SJSA1 (cell line): ENCODE results near the gene AGER. TPM values are rescaled to one million over a fixed set of nuclear protein-coding genes. Genes with fewer than 3 reads are reported as not detected.
"Not testable (repeated sequence)": the region's sequence is repeated elsewhere in the genome, so short reads cannot be mapped to it uniquely, and the experiment has no call there.

ENCODE experiments used
- DNase-seq, 2 experiments: peaks; one replicate each; pipeline ENCODE4 v3.0.0-alpha.2; 2015 to 2020; ENCODE audit warnings: low spot score in 2 of 2, low read depth in 1 of 2
- H3K27ac ChIP-seq: fragments of 250-450 bp; sonication (Bioruptor Pico); 2 replicates; pipeline ENCODE4 v1.5.1; 2020; ENCODE audit warnings: mild to moderate bottlenecking, moderate library complexity
- H3K27me3 ChIP-seq: fragments of 250-450 bp; sonication (Bioruptor Pico); replicated peaks from 2 replicates; pipeline ENCODE4 v1.5.1; 2020; ENCODE audit warnings: mild to moderate bottlenecking, moderate library complexity
- H3K36me3 ChIP-seq: fragments of 250-450 bp; sonication (Bioruptor Pico); 2 replicates; pipeline ENCODE4 v1.5.1; 2020; ENCODE audit warnings: mild to moderate bottlenecking
- H3K4me1 ChIP-seq: fragments of 250-450 bp; sonication (Bioruptor Pico); replicated peaks from 2 replicates; pipeline ENCODE4 v1.6.1; 2021; ENCODE audit warnings: mild to moderate bottlenecking
- H3K4me3 ChIP-seq: fragments of 250-450 bp; sonication (Bioruptor Pico); 2 replicates; pipeline ENCODE4 v1.5.1; 2020; ENCODE audit warnings: mild to moderate bottlenecking
- H3K9me3 ChIP-seq: fragments of 250-450 bp; sonication (Bioruptor Pico); replicated peaks from 2 replicates; pipeline ENCODE4 v1.5.1; 2020; ENCODE audit warnings: mild to moderate bottlenecking
- total RNA-seq: library from RNA; depleted of rRNA; stranded (reverse); fragments of >200 nt; shearing (Covaris generic); gene quantifications from 2 replicates; pipeline ENCODE4 v1.2.3, GENCODE V29; 2014

AGER gene
- total RNA-seq, 1 experiment from 2014 or later: 0.76 TPM

GRCh38 chr6:32187009-32187709 is 3.1 kb upstream of the AGER start:
- no peaks in the 10 kb centered on the region for H3K9me3 ChIP-seq
- DNase-seq: no peak
- H3K27me3 ChIP-seq: no peaks in the 10 kb centered on the region
- peaks cover 49% of the 10 kb centered on the region for H3K36me3 ChIP-seq
- H3K27ac ChIP-seq: no peak overlapping the region
- peaks cover 31% of the 10 kb centered on the region for H3K4me1 ChIP-seq
- H3K4me3 ChIP-seq: no peak overlapping the region

- DNase-seq, H3K9me3 ChIP-seq, H3K4me3 ChIP-seq, H3K27me3 ChIP-seq, H3K27ac ChIP-seq: not testable (repeated sequence)
- H3K4me1 ChIP-seq: peaks cover 26% of the 10 kb centered on the region
- peaks cover 56% of the 10 kb centered on the region for H3K36me3 ChIP-seq
Observed at GRCh38 chr6:32186151-32186840, 2.2 kb upstream of the AGER start.

GRCh38 chr6:32185681-32186131 is 1.7 kb upstream of the AGER start:
- H3K27ac ChIP-seq, H3K27me3 ChIP-seq, H3K9me3 ChIP-seq, H3K4me3 ChIP-seq: not testable (repeated sequence)
- H3K4me1 ChIP-seq: peaks cover 23% of the 10 kb centered on the region
- DNase-seq: peak; percentile 60 to 86
- peaks cover 62% of the 10 kb centered on the region for H3K36me3 ChIP-seq

GRCh38 chr6:32183483-32184083 is 470 bp downstream of the AGER start:
- H3K36me3 ChIP-seq: peaks cover 60% of the 10 kb centered on the region
- peaks cover 14% of the 10 kb centered on the region for H3K4me1 ChIP-seq
- no peak overlapping the region for H3K27ac ChIP-seq
- H3K9me3 ChIP-seq: no peaks in the 10 kb centered on the region
- H3K4me3 ChIP-seq: no peak overlapping the region
- no peaks in the 10 kb centered on the region for H3K27me3 ChIP-seq
- DNase-seq: no peak

- peaks cover 55% of the 10 kb centered on the region for H3K36me3 ChIP-seq
- no peaks in the 10 kb centered on the region for H3K9me3 ChIP-seq
- H3K27ac ChIP-seq: no peak overlapping the region
- peaks cover 8% of the 10 kb centered on the region for H3K4me1 ChIP-seq
- H3K4me3 ChIP-seq: no peak overlapping the region
- H3K27me3 ChIP-seq: no peaks in the 10 kb centered on the region
- no peak for DNase-seq
Observed at GRCh38 chr6:32183030-32183429, 1.0 kb downstream of the AGER start.

GRCh38 chr6:32182555-32182981 is 1.5 kb downstream of the AGER start:
- H3K9me3 ChIP-seq: no peaks in the 10 kb centered on the region
- H3K27me3 ChIP-seq: no peaks in the 10 kb centered on the region
- peaks cover 50% of the 10 kb centered on the region for H3K36me3 ChIP-seq
- peaks cover 5% of the 10 kb centered on the region for H3K4me1 ChIP-seq
- no peak for DNase-seq
- no peak overlapping the region for H3K4me3 ChIP-seq
- no peak overlapping the region for H3K27ac ChIP-seq

- peaks cover 44% of the 10 kb centered on the region for H3K36me3 ChIP-seq
- DNase-seq: no peak
- H3K4me1 ChIP-seq: peaks cover 9% of the 10 kb centered on the region
- no peak overlapping the region for H3K4me3 ChIP-seq
- no peaks in the 10 kb centered on the region for H3K9me3 ChIP-seq
- no peaks in the 10 kb centered on the region for H3K27me3 ChIP-seq
- H3K27ac ChIP-seq: no peak overlapping the region
Observed at GRCh38 chr6:32181915-32182529, 2.0 kb downstream of the AGER start.

- Histone ChIP-seq H3K27me3 (no peaks in the 10 kb centered on the region), H3K4me1 (peaks cover 17% of the 10 kb centered on the region), H3K4me3 (no peak overlapping the region), H3K9me3 (no peaks in the 10 kb centered on the region), H3K36me3 (peaks cover 36% of the 10 kb centered on the region), H3K27ac (no peak overlapping the region)
- DNase-seq: no peak
Observed at GRCh38 chr6:32181148-32181702, 2.8 kb downstream of the AGER start.

GRCh38 chr6:32179766-32180405 is 4.2 kb downstream of the AGER start:
- no peak for DNase-seq
- H3K27ac ChIP-seq: no peak overlapping the region
- peaks cover 35% of the 10 kb centered on the region for H3K36me3 ChIP-seq
- H3K27me3 ChIP-seq: no peaks in the 10 kb centered on the region
- H3K4me3 ChIP-seq: no peak overlapping the region
- no peaks in the 10 kb centered on the region for H3K9me3 ChIP-seq
- H3K4me1 ChIP-seq: peaks cover 23% of the 10 kb centered on the region

- H3K27ac ChIP-seq: peak overlapping the region; percentile 84
- no peaks in the 10 kb centered on the region for H3K27me3 ChIP-seq
- DNase-seq: peak in 1 of 2 experiments; percentile 34
- H3K4me1 ChIP-seq: peaks cover 26% of the 10 kb centered on the region
- peaks cover 29% of the 10 kb centered on the region for H3K36me3 ChIP-seq
- no peaks in the 10 kb centered on the region for H3K9me3 ChIP-seq
- peak overlapping the region; percentile 48 for H3K4me3 ChIP-seq
Observed at GRCh38 chr6:32178547-32179440, 5.3 kb downstream of the AGER start.

GRCh38 chr6:32177788-32178546 is 6.1 kb downstream of the AGER start, which contains the start of gene RNF5:
RNF5 (plus strand) TSS chr6:32178405; CDS start chr6:32178512, 107 bp downstream.
- Histone ChIP-seq H3K27me3 (no peaks in the 10 kb centered on the region), H3K9me3 (no peaks in the 10 kb centered on the region), H3K36me3 (peaks cover 21% of the 10 kb centered on the region), H3K4me1 (peaks cover 26% of the 10 kb centered on the region), H3K4me3 (peak within 1 kb of the TSS; percentile 48), H3K27ac (peak within 1 kb of the TSS; percentile 84)
- peak; percentile 99 for DNase-seq
